ENCODE measurements around the gene AKT1.

The AKT1 gene

GRCh38 chr14:104770072-104770579 is 25.4 kb downstream of the AKT1 start:
- peaks cover 52% of the 10 kb centered on the region for H3K36me3 ChIP-seq (ENCODE audit: control insufficient read depth, low read length)
- H4K20me1 ChIP-seq (ENCODE audit: control insufficient read depth, insufficient read depth, low read depth, low read length) = no peaks in the 10 kb centered on the region
- H3K4me2 ChIP-seq (ENCODE audit: low read length) = no peak overlapping the region
- no peaks in the 10 kb centered on the region for H3K9me2 ChIP-seq (replicated peaks; ENCODE audit: control insufficient read depth, low read length)
- H3F3A ChIP-seq (ENCODE audit: control insufficient read depth, insufficient read depth) = peaks cover 17% of the 10 kb centered on the region
- no peak overlapping the region for H3K27ac ChIP-seq (ENCODE audit: low read depth, low read length)
- no peaks in the 10 kb centered on the region for H3K27me3 ChIP-seq (ENCODE audit: control insufficient read depth, low read length)
- H3K4me3 ChIP-seq (ENCODE audit: low read length) = no peak overlapping the region
- H3K9me3 ChIP-seq (ENCODE audit: control insufficient read depth, insufficient read depth, low read length) = peaks cover 21% of the 10 kb centered on the region
- H3K79me2 ChIP-seq (ENCODE audit: control insufficient read depth, low read length) = no peaks in the 10 kb centered on the region
- TF ChIP-seq CTCF (IDR thresholded peaks at IDR 0.05; ENCODE audit: low read depth, low read length, poor library complexity, severe bottlenecking) (no peak), EZH2phosphoT487 (IDR thresholded peaks at IDR 0.05; ENCODE audit: borderline replicate concordance, low read length) (no peak)
- peaks cover 9% of the 10 kb centered on the region for H3K4me1 ChIP-seq (ENCODE audit: control insufficient read depth, low read length)

GRCh38 chr14:104769324-104770071 is 26.1 kb downstream of the AKT1 start:
- peaks cover 47% of the 10 kb centered on the region for H3K36me3 ChIP-seq (ENCODE audit: control insufficient read depth, low read length)
- H3K27me3 ChIP-seq (ENCODE audit: control insufficient read depth, low read length) = no peaks in the 10 kb centered on the region
- H3K9me3 ChIP-seq (ENCODE audit: control insufficient read depth, insufficient read depth, low read length) = peaks cover 21% of the 10 kb centered on the region
- TF ChIP-seq EZH2phosphoT487 (IDR thresholded peaks at IDR 0.05; ENCODE audit: borderline replicate concordance, low read length) = no peak
- no peak for TF ChIP-seq CTCF (IDR thresholded peaks at IDR 0.05; ENCODE audit: low read depth, low read length, poor library complexity, severe bottlenecking)
- no peak overlapping the region for H3K27ac ChIP-seq (ENCODE audit: low read depth, low read length)
- no peaks in the 10 kb centered on the region for H3K9me2 ChIP-seq (replicated peaks; ENCODE audit: control insufficient read depth, low read length)
- H3K4me2 ChIP-seq (ENCODE audit: low read length) = no peak overlapping the region
- no peaks in the 10 kb centered on the region for H3K79me2 ChIP-seq (ENCODE audit: control insufficient read depth, low read length)
- no peak overlapping the region for H3K4me3 ChIP-seq (ENCODE audit: low read length)
- no peaks in the 10 kb centered on the region for H4K20me1 ChIP-seq (ENCODE audit: control insufficient read depth, insufficient read depth, low read depth, low read length)
- H3F3A ChIP-seq (ENCODE audit: control insufficient read depth, insufficient read depth) = peaks cover 17% of the 10 kb centered on the region
- H3K4me1 ChIP-seq (ENCODE audit: control insufficient read depth, low read length) = peaks cover 9% of the 10 kb centered on the region

GRCh38 chr14:104768437-104769323 is 26.9 kb downstream of the AKT1 start:
- peaks cover 40% of the 10 kb centered on the region for H3K36me3 ChIP-seq (ENCODE audit: control insufficient read depth, low read length)
- peaks cover 9% of the 10 kb centered on the region for H3K4me1 ChIP-seq (ENCODE audit: control insufficient read depth, low read length)
- H3K27me3 ChIP-seq (ENCODE audit: control insufficient read depth, low read length) = no peaks in the 10 kb centered on the region
- H3K4me3 ChIP-seq (ENCODE audit: low read length) = no peak overlapping the region; the same call in 1 of the 2 replicates
- peak overlapping the region; percentile 40; the same call in 1 of the 2 replicates for H3K4me2 ChIP-seq (ENCODE audit: low read length)
- no peaks in the 10 kb centered on the region for H3K79me2 ChIP-seq (ENCODE audit: control insufficient read depth, low read length)
- no peaks in the 10 kb centered on the region for H4K20me1 ChIP-seq (ENCODE audit: control insufficient read depth, insufficient read depth, low read depth, low read length)
- no peak overlapping the region for H3K27ac ChIP-seq (ENCODE audit: low read depth, low read length)
- peaks cover 17% of the 10 kb centered on the region for H3F3A ChIP-seq (ENCODE audit: control insufficient read depth, insufficient read depth)
- no peaks in the 10 kb centered on the region for H3K9me2 ChIP-seq (replicated peaks; ENCODE audit: control insufficient read depth, low read length)
- TF ChIP-seq EZH2phosphoT487 (IDR thresholded peaks at IDR 0.05; ENCODE audit: borderline replicate concordance, low read length) = no peak
- TF ChIP-seq CTCF (IDR thresholded peaks at IDR 0.05; ENCODE audit: low read depth, low read length, poor library complexity, severe bottlenecking) = peak; percentile 79
- H3K9me3 ChIP-seq (ENCODE audit: control insufficient read depth, insufficient read depth, low read length) = peaks cover 21% of the 10 kb centered on the region

Measured in DOHH2 (cell line).